GM23338 (cell line): ENCODE measurements around the gene YOD1.

Source experiments
- CREB1 ChIP-seq: fragments of 250-450 bp; sonication (Bioruptor Pico); IDR thresholded peaks from 2 replicates; pipeline ENCODE4 v1.5.0; 2020; ENCODE audit warnings: low read depth, mild to moderate bottlenecking, moderate library complexity
- CTCF ChIP-seq, 2 experiments: fragments of 200-600 bp in 1 of 2; sonication (generic) in 1 of 2; conservative IDR thresholded peaks; 2 replicates each; pipeline versions ENCODE4 v1.5.1 to v1.6.1; 2016 to 2017; ENCODE audit warnings: antibody characterized with exemption in 2 of 2, low read depth in 2 of 2, mild to moderate bottlenecking in 2 of 2, moderate library complexity in 1 of 2
- REST ChIP-seq: IDR thresholded peaks from one replicate; pipeline ENCODE4 v1.6.1; 2018; ENCODE audit warnings: antibody characterized with exemption; ENCODE audit not compliant: unreplicated experiment
- ZNF331 ChIP-seq: fragments of 250-450 bp; sonication (Bioruptor Pico); IDR thresholded peaks from 2 replicates; pipeline ENCODE4 v1.5.0; 2020; ENCODE audit warnings: low read depth, mild to moderate bottlenecking, moderate library complexity

GRCh38 chr1:207062058-207062457 is 11.1 kb upstream of the YOD1 start:
- no peak for TF ChIP-seq CTCF (conservative IDR thresholded peaks at IDR 0.05; ENCODE audit: low read depth in 2 of 2)
- TF ChIP-seq REST, result no peak
- TF ChIP-seq CREB1, result no peak
- TF ChIP-seq ZNF331 (CRISPR knock-in tag), result no peak
